Measurements from ENCODE around the gene PIP5K1C.
A peak's percentile ranks its signal among the peaks of the same experiment; 100 is the strongest.

Gene PIP5K1C

DNA sequence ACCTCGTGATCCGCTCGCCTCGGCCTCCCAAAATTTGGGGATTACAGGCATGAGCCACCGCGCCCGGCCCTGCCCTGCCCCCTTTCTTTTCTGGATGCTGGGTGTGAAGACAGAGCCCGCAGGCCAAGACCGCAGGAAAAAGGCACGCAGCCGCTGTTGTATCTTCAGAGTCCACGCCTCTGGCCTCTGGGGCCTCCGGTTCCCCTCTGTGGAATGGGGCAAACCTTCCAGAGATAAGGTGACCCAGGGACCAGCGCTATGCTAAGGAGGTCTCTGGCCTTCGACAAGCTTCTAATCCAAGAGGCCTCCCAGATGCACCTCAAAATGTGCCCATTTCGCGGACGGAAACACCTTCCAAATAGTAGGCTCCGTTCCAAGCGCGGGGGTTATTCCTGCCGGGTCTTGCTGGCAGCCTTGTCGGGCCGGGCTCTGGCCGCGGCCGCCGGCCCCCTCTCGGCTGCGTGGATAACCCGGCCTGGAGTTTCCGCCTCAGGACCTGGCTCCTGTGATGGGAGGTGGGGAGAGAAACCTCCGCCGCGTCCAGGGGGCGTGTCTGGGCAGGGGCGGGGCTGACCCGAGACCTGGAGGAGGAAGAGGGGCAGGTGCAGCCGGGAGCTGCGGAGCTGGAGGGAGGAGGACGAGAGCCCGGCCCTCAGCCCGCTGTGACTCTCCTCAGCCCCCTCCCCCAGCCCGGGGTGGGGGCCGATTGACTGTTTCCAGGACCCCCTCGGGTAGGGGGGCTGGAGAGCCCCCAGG lies 21.0 kb upstream of the PIP5K1C start:
- DNase-seq = peak; percentile 92

DNA sequence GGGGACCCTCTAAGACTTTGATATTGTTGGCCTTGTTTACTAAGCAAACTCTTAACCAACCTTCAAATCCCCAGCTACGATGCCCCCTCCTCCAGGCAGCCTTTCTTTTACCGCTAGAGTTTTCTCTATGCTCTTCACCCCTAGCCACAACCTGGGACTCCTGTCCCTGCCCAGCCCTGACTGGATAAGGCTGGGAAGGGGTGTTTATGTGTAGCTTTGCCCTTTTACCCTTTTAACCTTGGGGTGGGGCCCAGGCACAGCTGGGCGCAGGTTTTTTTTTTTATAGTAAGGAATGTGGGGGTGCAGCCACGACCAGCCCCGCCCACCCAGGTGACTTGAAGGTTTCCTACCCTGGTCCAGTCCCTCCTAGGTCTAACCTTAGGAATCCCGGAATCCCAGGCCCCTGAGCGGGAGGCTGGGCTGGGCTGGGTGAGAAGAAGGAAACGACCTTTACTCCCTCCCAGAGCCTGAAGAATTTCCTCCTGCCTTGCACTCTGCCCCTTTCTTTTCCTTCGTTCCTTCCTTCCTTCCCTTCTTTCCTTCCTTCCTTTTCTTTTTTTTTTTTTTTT lies 20.2 kb upstream of the PIP5K1C start:
- no peak for DNase-seq

DNA sequence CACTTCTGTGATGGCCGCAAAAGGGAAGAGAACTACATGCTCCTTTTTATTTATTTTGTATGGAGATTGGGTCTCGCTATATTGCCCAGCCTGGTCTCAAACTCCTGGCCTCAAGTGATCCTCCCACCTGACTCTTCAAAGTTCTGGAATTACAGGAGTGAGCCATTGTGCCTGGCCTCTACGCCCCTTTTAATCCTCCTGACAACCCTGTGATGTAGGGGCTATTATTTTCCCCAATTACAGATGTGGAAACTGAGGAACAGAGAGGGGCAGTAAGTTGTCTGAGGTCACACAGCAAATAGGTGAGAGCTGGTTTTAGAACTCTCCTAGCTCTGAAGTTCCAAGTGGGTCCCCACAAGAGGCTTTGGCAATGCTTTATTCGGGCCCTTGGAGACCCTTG lies 19.6 kb upstream of the PIP5K1C start:
- no peak for DNase-seq

DNA sequence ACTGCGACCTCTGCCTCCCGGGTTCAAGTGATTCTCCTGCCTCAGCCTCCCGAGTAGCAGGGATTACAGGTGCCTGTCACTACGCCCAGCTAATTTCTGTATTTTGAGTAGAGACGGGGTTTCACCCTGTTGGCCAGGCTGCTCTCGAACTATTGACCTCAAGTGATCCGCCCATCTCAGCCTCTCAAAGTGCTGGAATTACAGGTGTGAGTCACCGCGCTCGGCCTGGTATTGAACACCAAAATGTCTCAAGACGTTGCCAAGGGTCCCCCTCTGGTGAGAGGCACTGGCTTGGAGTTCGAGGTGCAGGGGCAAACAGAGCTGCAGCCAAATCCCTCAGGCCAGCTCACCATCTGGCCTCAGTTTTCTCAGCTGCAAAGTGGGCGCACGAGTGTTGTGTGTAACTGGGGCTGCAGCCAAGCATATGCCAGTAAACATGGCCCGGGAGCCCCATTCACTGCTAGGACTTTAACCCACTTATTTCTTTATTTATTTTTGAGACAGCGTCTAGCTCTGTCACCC lies 15.9 kb upstream of the PIP5K1C start:
- DNase-seq = no peak

- DNase-seq = no peak
These were observed 12.7 kb upstream of the PIP5K1C start for GRCh38 chr19:3712663-3713611.

GRCh38 chr19:3710265-3710812 lies 10.1 kb upstream of the PIP5K1C start:
- no peak for DNase-seq

DNA sequence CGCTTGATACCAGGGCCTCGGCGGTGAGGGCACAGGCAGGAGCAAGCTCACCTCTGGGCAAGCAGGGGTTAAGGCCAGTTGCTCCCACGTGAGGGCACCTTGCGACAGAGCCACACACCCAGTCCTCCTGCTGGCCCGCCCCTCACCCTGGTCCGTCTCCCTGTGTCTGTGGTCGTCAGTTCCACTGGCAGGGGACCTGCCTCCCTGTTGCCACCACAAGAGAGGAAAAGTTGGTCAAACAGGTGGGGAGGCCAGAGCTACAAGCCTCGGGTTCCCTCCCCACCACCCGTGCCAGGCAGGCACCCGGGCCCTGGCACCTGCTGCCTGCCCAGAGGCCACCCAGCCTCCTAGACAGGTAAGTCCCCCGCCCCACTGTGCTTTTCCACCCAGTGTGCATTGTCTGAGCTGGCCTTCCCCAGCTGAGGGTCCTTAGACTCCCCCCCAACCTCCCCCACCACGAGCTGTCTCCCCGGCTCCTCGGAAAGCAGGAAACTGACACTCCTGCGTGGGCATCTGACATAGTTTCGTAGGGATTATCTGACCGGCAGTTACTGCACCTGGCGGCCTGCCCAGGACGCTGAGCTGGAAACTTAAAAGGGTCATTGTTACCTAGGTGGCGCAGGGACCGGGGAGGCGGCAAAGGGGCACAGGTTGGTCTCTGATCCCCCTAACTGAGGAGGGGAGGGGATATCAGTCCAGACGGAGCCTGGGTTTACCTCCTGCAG lies 8.1 kb upstream of the PIP5K1C start, which contains the start of gene TJP3:
TJP3 (plus strand) TSS at position 178 of the 725 bp plus-strand sequence. CDS start 20,049 bp downstream, outside the sequence.
- no peak for DNase-seq

GRCh38 chr19:3707868-3708206 lies 7.6 kb upstream of the PIP5K1C start:
- no peak for DNase-seq

DNA sequence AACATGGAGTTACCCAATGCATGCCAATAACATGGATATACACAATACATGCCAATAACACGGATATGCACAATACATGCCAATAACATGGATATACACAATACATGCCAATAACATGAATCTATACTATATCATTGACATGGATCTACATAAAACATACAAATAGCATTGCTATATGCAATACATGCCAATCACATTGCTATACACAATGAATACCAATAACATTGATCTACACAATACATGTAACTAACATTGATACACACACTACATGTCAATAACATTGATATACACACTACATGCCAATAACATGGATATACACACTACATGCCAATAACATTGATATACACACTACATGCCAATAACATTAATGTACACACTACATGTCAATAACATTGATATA lies 932 bp upstream of the PIP5K1C start:
- DNase-seq = no peak

GRCh38 chr19:3699741-3700241 lies 477 bp downstream of the PIP5K1C start:
- DNase-seq = peak; percentile 25

DNA sequence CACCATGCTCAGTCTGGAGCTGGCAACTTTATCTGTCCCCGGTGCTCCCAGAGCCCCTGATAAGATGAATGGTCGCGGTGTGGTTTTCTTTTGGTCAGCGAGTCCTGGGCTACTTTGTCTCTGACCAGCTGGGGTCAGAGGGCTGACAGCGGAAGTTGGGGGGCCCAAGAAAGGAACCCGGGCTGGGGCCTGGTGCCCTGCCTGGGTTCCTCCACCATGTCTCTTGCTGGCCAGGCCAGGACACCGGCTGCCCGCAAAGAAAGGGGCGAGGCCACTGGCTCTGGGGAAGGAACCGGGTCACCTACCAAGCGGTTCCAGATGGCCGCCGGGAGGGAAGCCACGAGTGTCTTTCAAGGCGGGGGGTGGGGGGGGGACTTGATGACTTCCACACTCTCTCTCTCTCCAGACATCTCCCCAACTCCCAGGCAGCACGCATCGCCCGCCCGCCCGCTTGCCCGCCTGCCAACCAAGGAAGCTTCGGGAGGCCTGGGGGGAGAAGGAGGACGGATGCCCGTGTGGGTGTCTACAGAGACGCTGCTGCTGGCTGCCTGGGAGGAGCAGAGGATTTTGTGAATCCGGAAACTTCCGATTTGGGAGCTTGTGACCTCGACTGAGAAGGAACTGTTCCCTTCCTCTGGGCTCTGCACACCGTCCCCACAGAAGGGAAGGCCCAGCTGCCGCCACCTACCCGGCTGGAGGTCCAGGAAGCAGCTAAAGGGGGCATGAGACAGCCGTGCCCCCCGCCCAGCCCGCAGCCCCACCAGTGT lies 1.1 kb downstream of the PIP5K1C start:
- peak; percentile 14 for DNase-seq

- DNase-seq = no peak
These were observed 1.8 kb downstream of the PIP5K1C start for GRCh38 chr19:3698386-3698950.

- DNase-seq = no peak
These were observed 2.4 kb downstream of the PIP5K1C start for GRCh38 chr19:3697671-3698385.

DNA sequence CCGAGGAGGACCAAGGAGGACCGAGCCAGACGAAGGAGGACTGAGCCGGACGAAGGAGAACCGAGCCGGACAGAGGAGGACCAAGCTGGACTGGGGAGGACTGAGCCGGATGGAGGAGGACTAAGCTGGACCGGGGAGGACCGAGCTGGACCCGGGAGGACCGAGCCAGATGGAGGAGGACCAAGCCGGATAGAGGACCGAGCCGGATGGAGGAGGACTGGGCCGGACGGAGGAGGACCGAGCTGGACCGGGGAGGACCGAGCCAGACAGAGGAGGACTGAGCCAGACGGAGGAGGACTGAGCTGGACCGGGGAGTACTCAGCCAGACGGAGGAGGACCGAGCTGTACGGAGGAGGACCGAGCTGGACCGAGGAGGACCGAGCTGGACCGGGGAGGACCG lies 3.2 kb downstream of the PIP5K1C start:
- no peak for DNase-seq

GRCh38 chr19:3696660-3696995 lies 3.6 kb downstream of the PIP5K1C start:
- no peak for DNase-seq

DNA sequence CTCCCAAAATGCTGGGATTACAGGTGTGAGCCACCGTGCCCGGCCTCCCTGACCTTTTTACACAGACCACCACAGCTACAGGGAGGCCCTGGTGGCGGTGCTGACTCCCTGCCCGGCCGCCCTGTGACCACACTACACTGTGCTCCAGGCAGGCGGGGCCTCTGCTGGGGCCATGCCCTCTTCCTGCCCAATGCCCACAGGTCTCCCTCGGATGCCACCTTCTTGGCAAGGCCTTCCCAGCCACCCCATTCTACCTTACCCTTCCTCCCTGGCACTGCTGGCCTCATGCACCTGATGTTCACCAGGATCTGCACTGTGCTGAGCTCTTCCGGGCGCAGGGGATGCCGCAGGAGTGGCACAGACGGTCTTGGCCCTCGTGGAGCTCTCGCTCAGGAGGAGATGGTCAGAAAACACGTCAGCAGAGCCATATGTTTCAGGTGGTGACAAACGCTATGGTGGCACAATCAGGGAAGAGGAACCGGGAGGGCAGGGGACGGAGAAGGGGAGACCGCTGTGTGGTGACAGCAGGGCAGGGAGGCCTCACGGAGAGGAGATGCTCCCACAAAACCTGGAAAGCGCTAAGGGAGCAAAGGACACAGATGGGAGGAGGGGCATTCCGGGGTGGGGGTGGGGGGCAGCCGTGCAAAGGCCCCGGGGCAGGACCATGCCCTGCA lies 4.1 kb downstream of the PIP5K1C start:
- DNase-seq = no peak

DNA sequence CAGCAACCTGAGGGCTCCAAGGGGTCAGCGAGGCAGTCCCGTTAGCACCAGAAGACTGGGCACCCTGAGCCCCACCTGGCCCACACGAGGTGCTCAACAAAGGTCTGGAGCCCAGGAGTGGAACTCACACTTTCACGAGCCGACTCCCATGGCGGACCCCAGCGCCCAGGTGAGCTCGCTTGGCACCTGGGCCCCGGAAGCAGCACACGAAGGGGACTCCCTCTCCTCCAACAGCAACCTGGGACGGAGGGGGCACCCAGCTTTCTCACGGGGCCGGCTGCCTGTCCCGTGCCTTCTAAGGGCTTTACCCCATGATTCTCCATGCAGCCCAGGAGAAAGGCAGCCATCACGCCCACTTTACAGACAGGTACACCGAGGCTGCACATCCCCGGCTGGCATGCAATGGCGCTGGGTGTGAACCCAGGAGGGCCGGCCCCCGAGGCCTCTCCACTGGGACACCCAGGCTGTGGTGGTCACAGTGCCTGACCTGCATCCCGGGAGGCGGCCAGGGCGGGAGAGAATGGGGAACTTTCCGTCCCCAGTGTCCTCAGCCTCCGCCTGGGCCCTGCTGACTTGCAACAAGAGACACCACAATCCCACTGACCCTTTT lies 5.0 kb downstream of the PIP5K1C start:
- DNase-seq = no peak

DNA sequence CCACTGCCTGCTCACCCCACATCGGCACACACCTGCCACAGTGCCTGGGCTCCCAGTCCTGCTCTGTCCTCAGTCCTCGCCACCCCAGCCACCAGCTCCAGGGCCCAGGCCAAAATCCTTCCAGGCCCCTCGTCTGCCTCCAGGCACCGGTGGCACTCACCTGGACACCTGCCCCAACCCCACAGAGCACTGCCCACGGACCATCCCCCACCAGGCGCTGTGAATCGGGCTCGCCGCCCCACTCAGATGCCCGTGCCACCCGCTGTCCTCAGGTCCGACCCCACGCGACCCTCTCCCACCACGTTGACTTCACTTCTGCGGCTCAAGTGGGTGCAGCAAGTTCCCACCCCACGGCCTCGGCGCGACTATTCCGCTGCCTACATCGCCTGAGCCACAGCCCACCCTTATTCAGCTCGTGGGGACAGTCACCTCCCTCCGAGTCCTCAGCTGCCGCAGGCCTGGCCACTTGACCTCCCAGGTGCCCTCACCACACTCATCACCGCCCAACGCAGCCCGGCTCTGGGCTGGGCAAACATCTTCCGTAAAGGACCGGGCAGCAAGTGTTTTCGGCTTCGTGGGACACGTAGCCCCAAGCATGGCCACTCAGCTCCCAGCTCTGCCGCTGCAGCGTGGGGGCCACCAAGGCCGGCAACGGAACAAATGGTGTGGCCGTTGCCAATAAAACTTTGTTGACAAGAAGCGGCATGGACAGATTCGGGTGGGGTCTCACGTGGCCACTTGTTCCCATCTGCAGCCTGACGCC lies 5.7 kb downstream of the PIP5K1C start:
- no peak for DNase-seq
